BJ (cell line): ENCODE results near the gene MGAT5. TPM values are rescaled to one million over a fixed set of nuclear protein-coding genes. Genes with fewer than 3 reads are reported as not detected.
"Not testable (repeated sequence)": the region's sequence is repeated elsewhere in the genome, so short reads cannot be mapped to it uniquely, and the experiment has no call there.

Experiments used
- CTCF ChIA-PET: fragments of 350-600 bp; formaldehyde crosslinking; extraction: SDS; loops from one replicate; lab custom pipeline; 2021; ENCODE audit warnings: antibody characterized with exemption, inconsistent platforms; lab: Yijun Ruan, JAX
- POLR2A ChIA-PET: fragments of 300-600 bp; sonication (Branson Sonifier 250); formaldehyde crosslinking; extraction: SDS; loops from one replicate; lab custom pipeline; 2021; ENCODE audit warnings: antibody characterized with exemption; lab: Charles Lee
- DNase-seq: peaks from one replicate; pipeline ENCODE4 v3.0.0-alpha.2; 2011; ENCODE audit warnings: low read depth
- H3K27me3 ChIP-seq: 2 replicates; pipeline ENCODE4 v1.6.0; 2011; ENCODE audit warnings: low read length; ENCODE audit not compliant: control insufficient read depth, insufficient read depth
- H3K36me3 ChIP-seq: 2 replicates; pipeline ENCODE4 v1.5.1; 2011; ENCODE audit warnings: low read length; ENCODE audit not compliant: control insufficient read depth, insufficient read depth
- H3K4me3 ChIP-seq: 2 replicates; pipeline ENCODE4 v1.5.1; 2011; ENCODE audit warnings: low read depth, mild to moderate bottlenecking, control low read depth, low read length
- CTCF ChIP-seq: IDR thresholded peaks from 2 replicates; pipeline ENCODE4 v1.5.1; 2011; ENCODE audit warnings: low read depth, mild to moderate bottlenecking, control low read depth, inconsistent platforms, low read length, moderate library complexity; ENCODE audit not compliant: insufficient read depth
- polyA plus RNA-seq: library from polyadenylated mRNA; depleted of rRNA; stranded (reverse); fragments of >200 nt; gene quantifications from 2 replicates; pipeline ENCODE4 v1.2.3, GENCODE V29; 2011

The MGAT5 gene
- polyA plus RNA-seq, 1 experiment = 25.0 TPM

DNA sequence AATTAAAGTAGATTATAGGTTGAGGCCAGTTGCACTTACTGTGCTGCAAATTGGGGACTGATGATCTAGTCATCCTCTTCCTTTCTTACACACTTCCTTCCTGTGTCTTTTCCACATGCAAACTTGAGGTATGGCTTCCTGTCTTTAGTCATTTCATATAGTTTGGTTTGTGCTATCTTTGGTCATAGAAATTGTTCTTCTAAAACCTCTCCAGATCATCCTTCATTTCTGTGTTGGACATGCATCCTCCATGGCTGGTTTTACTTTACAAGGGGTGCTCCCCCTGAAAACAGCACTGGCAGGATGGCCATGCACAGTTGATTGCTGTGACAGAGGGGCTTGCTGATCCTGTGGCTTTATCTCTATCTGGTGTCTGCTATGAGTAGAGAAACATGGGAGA, 36.5 kb downstream of the MGAT5 start:
- CTCF ChIA-PET = interaction anchor here (1.5 kb wide), 1 partner anchor 9 kb away, joined by 3 read pairs; no protein-coding TSS in a partner anchor
- TF ChIP-seq CTCF = no peak
- POLR2A ChIA-PET = no interaction called here
- Histone ChIP-seq H3K4me3 (no peak overlapping the region), H3K27me3 (no peaks in the 10 kb centered on the region), H3K36me3 (no peaks in the 10 kb centered on the region)
- no peak for DNase-seq

GRCh38 chr2:134292514-134292913, 38.6 kb downstream of the MGAT5 start:
- no peaks in the 10 kb centered on the region for H3K27me3 ChIP-seq
- ChIA-PET POLR2A (no interaction called here), CTCF (no interaction called here)
- no peak for DNase-seq
- no peaks in the 10 kb centered on the region for H3K36me3 ChIP-seq
- TF ChIP-seq CTCF = no peak
- no peak overlapping the region for H3K4me3 ChIP-seq

GRCh38 chr2:134293719-134294537, 40.1 kb downstream of the MGAT5 start:
- TF ChIP-seq CTCF = no peak
- CTCF ChIA-PET = no interaction called here

GRCh38 chr2:134294598-134294997, 40.7 kb downstream of the MGAT5 start:
- POLR2A ChIA-PET = not testable (repeated sequence)

More at GRCh38 chr2:134293719-134294537, 40.1 kb downstream of the MGAT5 start:
- POLR2A ChIA-PET = no interaction called here
- Histone ChIP-seq H3K36me3 (no peaks in the 10 kb centered on the region), H3K4me3 (no peak overlapping the region), H3K27me3 (no peaks in the 10 kb centered on the region)
- DNase-seq = no peak

DNA sequence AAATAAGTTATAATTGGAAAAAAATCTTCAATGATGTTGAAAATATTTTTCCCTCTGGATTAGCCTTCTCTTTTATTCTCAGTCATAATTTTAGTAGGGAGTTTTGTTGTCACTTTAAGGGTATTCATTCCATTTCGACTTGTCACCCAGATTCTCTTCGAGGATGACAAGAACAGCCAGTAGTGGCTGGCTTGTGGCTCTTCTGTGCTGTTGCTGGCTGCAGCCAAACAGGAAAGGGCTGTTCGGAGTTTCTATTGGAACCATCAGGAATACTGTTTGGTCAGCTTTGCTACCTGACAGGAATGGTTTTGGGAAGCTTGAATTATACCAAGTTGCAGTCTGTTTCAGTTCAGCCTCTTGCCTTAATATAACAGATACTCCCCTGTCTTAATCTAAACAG, 41.6 kb downstream of the MGAT5 start:
- CTCF ChIA-PET = interaction anchor here (1.0 kb wide), 1 partner anchor 9 kb away, joined by 3 read pairs; no protein-coding TSS in a partner anchor

More at GRCh38 chr2:134294598-134294997, 40.7 kb downstream of the MGAT5 start:
- not testable (repeated sequence) for DNase-seq, H3K36me3 ChIP-seq, H3K27me3 ChIP-seq, H3K4me3 ChIP-seq
- CTCF ChIA-PET = interaction anchor here (1.0 kb wide), 1 partner anchor 10 kb away, joined by 3 read pairs; no protein-coding TSS in a partner anchor

More for the DNA sequence above, 41.6 kb downstream of the MGAT5 start:
- no peak for TF ChIP-seq CTCF
- no peaks in the 10 kb centered on the region for H3K27me3 ChIP-seq
- DNase-seq = no peak
- POLR2A ChIA-PET = no interaction called here
- no peaks in the 10 kb centered on the region for H3K36me3 ChIP-seq
- no peak overlapping the region for H3K4me3 ChIP-seq
